Measurements from ENCODE around the gene PRKAG2. TPM values are rescaled to one million over a fixed set of nuclear protein-coding genes. Genes with fewer than 3 reads are reported as not detected.

PRKAG2 gene
- total and polyA plus RNA-seq, 4 donors: 17.5 to 33.3 (median 23.9) TPM

DNA sequence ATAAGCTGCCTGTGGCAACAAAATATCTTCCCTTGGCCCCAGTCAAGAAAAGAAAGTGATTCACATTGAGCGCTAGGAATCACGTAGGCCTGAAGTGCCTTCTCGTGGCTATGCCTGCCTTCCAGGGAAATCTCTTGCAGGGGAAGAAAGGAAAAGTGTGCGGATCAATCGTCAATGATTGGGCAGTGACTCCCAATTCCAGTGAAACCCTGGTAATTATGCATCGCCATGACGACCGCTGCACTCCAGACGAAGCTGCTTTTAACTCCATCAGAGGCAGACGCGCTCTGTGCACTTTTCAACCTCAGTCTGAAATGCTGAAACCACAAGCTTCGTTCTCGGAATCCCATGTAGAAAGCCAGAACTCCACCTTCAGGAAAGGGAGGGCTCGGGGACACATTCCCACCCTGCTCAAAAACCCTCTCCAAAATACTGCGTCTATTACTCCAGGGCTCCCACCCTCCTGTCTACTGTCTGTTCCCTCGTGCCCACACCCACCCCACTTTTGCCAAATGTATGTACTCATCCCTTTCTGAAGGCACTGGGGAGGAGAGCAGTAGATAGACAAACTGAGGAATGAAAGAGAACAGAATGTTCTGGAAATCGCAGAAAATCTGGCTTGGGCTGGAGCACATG, 24.2 kb upstream of the PRKAG2 start:
- WGBS, 2 donors: 73 to 83% methylated on average over 17 of the region's 17 CpGs
- ATAC-seq (ENCODE audit: insufficient read depth, low FRiP score): no peak
- peaks cover 0 to 4% (median 0%) of the 10 kb centered on the region in 4 donors for H3K9me3 ChIP-seq (ENCODE audit: control insufficient read depth in 4 of 4, insufficient read depth in 3 of 4, low read length in 3 of 4)
- peak in 2 of 3 donors; percentile 18 to 28 for DNase-seq
- no peak overlapping the region for H3K27ac ChIP-seq (ENCODE audit: low read depth in 1 of 2, low read length in 1 of 2)
- TF ChIP-seq, protein P1, sequence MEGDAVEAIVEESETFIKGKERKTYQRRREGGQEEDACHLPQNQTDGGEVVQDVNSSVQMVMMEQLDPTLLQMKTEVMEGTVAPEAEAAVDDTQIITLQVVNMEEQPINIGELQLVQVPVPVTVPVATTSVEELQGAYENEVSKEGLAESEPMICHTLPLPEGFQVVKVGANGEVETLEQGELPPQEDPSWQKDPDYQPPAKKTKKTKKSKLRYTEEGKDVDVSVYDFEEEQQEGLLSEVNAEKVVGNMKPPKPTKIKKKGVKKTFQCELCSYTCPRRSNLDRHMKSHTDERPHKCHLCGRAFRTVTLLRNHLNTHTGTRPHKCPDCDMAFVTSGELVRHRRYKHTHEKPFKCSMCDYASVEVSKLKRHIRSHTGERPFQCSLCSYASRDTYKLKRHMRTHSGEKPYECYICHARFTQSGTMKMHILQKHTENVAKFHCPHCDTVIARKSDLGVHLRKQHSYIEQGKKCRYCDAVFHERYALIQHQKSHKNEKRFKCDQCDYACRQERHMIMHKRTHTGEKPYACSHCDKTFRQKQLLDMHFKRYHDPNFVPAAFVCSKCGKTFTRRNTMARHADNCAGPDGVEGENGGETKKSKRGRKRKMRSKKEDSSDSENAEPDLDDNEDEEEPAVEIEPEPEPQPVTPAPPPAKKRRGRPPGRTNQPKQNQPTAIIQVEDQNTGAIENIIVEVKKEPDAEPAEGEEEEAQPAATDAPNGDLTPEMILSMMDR (IDR thresholded peaks at IDR 0.05; ENCODE audit: control extremely low read depth, extremely low read depth): no peak
- peaks cover 0 to 2% (median 0%) of the 10 kb centered on the region in 5 donors for H3K4me1 ChIP-seq (ENCODE audit: control insufficient read depth in 5 of 5, insufficient read depth in 5 of 5, low read length in 5 of 5)
- H3K36me3 ChIP-seq (ENCODE audit: control insufficient read depth in 4 of 4, insufficient read depth in 4 of 4, low read length in 4 of 4): no peaks in the 10 kb centered on the region
- H3K4me3 ChIP-seq: no peak overlapping the region
- peaks cover 0 to 3% (median 0%) of the 10 kb centered on the region in 3 donors for H3K27me3 ChIP-seq (ENCODE audit: control insufficient read depth in 3 of 3, insufficient read depth in 3 of 3, low read length in 2 of 3)
- H3K9ac ChIP-seq (ENCODE audit: insufficient read depth in 1 of 2, low read length in 2 of 2): no peak overlapping the region

DNA sequence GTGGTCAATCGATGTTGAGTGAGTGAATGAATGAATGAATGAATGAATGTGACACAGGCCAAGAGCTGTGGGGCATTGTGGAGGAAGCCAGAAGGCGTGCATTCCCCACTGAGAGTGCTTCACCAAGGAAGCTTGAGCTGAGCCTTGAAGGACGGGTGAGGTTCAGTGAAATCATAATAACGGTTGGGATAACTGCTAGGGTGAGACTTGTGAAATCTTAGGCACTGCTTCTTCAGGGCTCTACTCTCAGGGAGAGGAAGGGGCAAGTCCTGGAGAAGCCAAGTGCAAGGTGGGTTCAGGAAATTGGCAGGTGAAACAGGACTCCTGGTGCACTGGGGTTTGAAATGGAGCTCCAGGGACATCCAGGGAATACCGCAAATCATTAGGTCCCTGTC, 23.7 kb upstream of the PRKAG2 start:
- ATAC-seq (ENCODE audit: insufficient read depth, low FRiP score) (no peak), DNase-seq (no peak)
- peaks cover 0 to 3% (median 0%) of the 10 kb centered on the region in 3 donors for H3K27me3 ChIP-seq (ENCODE audit: control insufficient read depth in 3 of 3, insufficient read depth in 3 of 3, low read length in 2 of 3)
- 70 to 75% methylated on average over 5 of the region's 5 CpGs for WGBS, 2 donors
- peaks cover 0 to 4% (median 0%) of the 10 kb centered on the region in 4 donors for H3K9me3 ChIP-seq (ENCODE audit: control insufficient read depth in 4 of 4, insufficient read depth in 3 of 4, low read length in 3 of 4)
- H3K4me1 ChIP-seq (ENCODE audit: control insufficient read depth in 5 of 5, insufficient read depth in 5 of 5, low read length in 5 of 5): peaks cover 0 to 2% (median 0%) of the 10 kb centered on the region in 5 donors
- TF ChIP-seq, protein P1 (IDR thresholded peaks at IDR 0.05; ENCODE audit: control extremely low read depth, extremely low read depth): no peak
- no peaks in the 10 kb centered on the region for H3K36me3 ChIP-seq (ENCODE audit: control insufficient read depth in 4 of 4, insufficient read depth in 4 of 4, low read length in 4 of 4)
- H3K9ac ChIP-seq (ENCODE audit: insufficient read depth in 1 of 2, low read length in 2 of 2): no peak overlapping the region
- no peak overlapping the region for H3K27ac ChIP-seq (ENCODE audit: low read depth in 1 of 2, low read length in 1 of 2)
- H3K4me3 ChIP-seq: no peak overlapping the region

DNA sequence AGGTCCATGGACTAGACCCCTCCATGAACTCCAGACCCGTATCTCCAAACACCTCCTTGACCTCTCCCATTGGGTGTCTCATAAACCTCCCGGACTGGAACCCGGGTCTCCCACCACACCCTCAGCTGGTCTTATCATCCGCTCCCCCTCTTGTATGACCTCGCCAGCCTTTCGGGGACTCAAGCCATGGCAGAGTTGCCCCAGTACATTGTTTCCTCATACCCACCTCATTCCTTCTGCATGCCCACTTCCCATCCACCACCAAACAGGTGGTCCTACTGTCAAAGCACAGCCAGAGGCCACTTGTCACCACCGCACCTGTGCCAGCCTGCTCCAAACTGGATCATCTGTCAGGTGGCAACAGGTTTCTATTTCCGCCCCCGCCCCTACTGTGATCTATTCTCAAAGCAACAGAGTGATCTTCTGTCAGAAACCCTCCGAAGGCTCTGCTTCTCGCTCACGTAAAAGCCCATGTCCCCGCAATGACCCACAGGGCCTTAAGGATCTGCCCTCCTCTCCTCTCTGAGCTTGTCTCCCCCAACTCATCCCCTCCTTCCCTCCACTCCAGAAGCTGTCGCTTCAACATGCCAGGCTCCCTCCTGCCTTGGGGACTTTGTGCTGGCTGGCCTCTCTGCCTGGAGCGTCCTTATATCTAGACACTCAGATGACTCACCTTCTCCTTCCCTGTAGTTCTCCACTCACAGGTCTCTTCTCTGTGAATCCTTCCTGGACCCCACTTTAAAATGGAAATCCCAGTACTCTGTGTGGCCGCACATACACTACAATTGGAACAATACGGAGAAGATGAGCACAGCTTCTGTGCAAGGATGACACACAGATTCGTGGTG, 22.8 kb upstream of the PRKAG2 start:
- WGBS, 2 donors: 91% methylated on average over 18 of the region's 18 CpGs
- no peak for DNase-seq
- TF ChIP-seq, protein P1 (IDR thresholded peaks at IDR 0.05; ENCODE audit: control extremely low read depth, extremely low read depth): no peak
- no peaks in the 10 kb centered on the region for H3K9me3 ChIP-seq (ENCODE audit: control insufficient read depth in 4 of 4, insufficient read depth in 3 of 4, low read length in 3 of 4)
- peaks cover 0 to 2% (median 0%) of the 10 kb centered on the region in 5 donors for H3K4me1 ChIP-seq (ENCODE audit: control insufficient read depth in 5 of 5, insufficient read depth in 5 of 5, low read length in 5 of 5)
- H3K4me3 ChIP-seq: no peak overlapping the region
- H3K27ac ChIP-seq (ENCODE audit: low read depth in 1 of 2, low read length in 1 of 2): no peak overlapping the region
- H3K36me3 ChIP-seq (ENCODE audit: control insufficient read depth in 4 of 4, insufficient read depth in 4 of 4, low read length in 4 of 4): no peaks in the 10 kb centered on the region
- peaks cover 0 to 3% (median 0%) of the 10 kb centered on the region in 3 donors for H3K27me3 ChIP-seq (ENCODE audit: control insufficient read depth in 3 of 3, insufficient read depth in 3 of 3, low read length in 2 of 3)
- no peak overlapping the region for H3K9ac ChIP-seq (ENCODE audit: insufficient read depth in 1 of 2, low read length in 2 of 2)
- no peak for ATAC-seq (ENCODE audit: insufficient read depth, low FRiP score)
